Keratinocyte (primary cell): ENCODE measurements around the gene B4GALT2. TPM values are rescaled to one million over a fixed set of nuclear protein-coding genes. Genes with fewer than 3 reads are reported as not detected.

ENCODE experiments used
- DNase-seq: peaks from one replicate; pipeline ENCODE4 v3.0.0-alpha.2; 2011; ENCODE audit warnings: low read depth, missing footprints, low spot score
- FAIRE-seq: peaks from 2 replicates; lab custom pipeline; 2011; peaks lifted over from hg19 to GRCh38; lab: Jason Lieb, UNC
- H2AFZ ChIP-seq: 2 replicates; pipeline ENCODE4 v1.6.0; 2012; ENCODE audit warnings: low read length, control low read depth, inconsistent platforms; ENCODE audit not compliant: control insufficient read depth
- H3K27ac ChIP-seq: 2 replicates; pipeline ENCODE4 v1.5.1; 2011; ENCODE audit warnings: low read length; ENCODE audit not compliant: control insufficient read depth, insufficient read depth
- H3K27me3 ChIP-seq: 3 replicates; pipeline ENCODE4 v1.6.0; 2011; ENCODE audit warnings: low read length; ENCODE audit not compliant: control insufficient read depth, insufficient read depth; ENCODE audit errors: extremely low read depth
- H3K36me3 ChIP-seq, 2 experiments: 2 replicates in 1 of 2; 3 replicates in 1 of 2; pipeline ENCODE4 v1.5.1; 2011; ENCODE audit warnings: low read length in 2 of 2, mild to moderate bottlenecking in 1 of 2; ENCODE audit not compliant: control insufficient read depth in 2 of 2, insufficient read depth in 2 of 2; ENCODE audit errors: extremely low read depth in 1 of 2
- H3K4me1 ChIP-seq: 3 replicates; pipeline ENCODE4 v1.5.1; 2011; ENCODE audit warnings: low read length; ENCODE audit not compliant: control insufficient read depth, insufficient read depth; ENCODE audit errors: extremely low read depth
- H3K4me2 ChIP-seq: 3 replicates; pipeline ENCODE4 v1.6.0; 2011; ENCODE audit warnings: low read depth, low read length; ENCODE audit not compliant: control insufficient read depth, insufficient read depth; ENCODE audit errors: extremely low read depth
- H3K4me3 ChIP-seq, 3 experiments: fragments of 200-600 bp in 1 of 3; sonication (generic) in 1 of 3; 2 replicates in 2 of 3; 3 replicates in 1 of 3; pipeline ENCODE4 v1.5.1; 2011 to 2016; ENCODE audit warnings: low read length in 3 of 3, mild to moderate bottlenecking in 3 of 3, control low read depth in 2 of 3, inconsistent platforms in 1 of 3, low read depth in 1 of 3, mixed read lengths in 1 of 3, mixed run types in 1 of 3, moderate library complexity in 1 of 3; ENCODE audit not compliant: control insufficient read depth in 2 of 3, insufficient read depth in 2 of 3; ENCODE audit errors: extremely low read depth in 1 of 3
- H3K79me2 ChIP-seq: 2 replicates; pipeline ENCODE4 v1.6.0; 2012; ENCODE audit warnings: low read length; ENCODE audit not compliant: control insufficient read depth, insufficient read depth
- H3K9ac ChIP-seq: 3 replicates; pipeline ENCODE4 v1.6.0; 2011; ENCODE audit warnings: low read length; ENCODE audit not compliant: control insufficient read depth, insufficient read depth; ENCODE audit errors: extremely low read depth
- H3K9me1 ChIP-seq: 3 replicates; pipeline ENCODE4 v1.6.0; 2011; ENCODE audit warnings: low read length; ENCODE audit not compliant: control insufficient read depth, insufficient read depth; ENCODE audit errors: extremely low read depth
- H3K9me3 ChIP-seq: 2 replicates; pipeline ENCODE4 v1.5.1; 2012; ENCODE audit warnings: low read depth, low read length; ENCODE audit not compliant: control insufficient read depth
- H4K20me1 ChIP-seq: 3 replicates; pipeline ENCODE4 v1.6.0; 2011; ENCODE audit warnings: low read length; ENCODE audit not compliant: control insufficient read depth, insufficient read depth; ENCODE audit errors: extremely low read depth
- EZH2 ChIP-seq: IDR thresholded peaks from one replicate; pipeline ENCODE4 v1.6.1; 2012; ENCODE audit warnings: inconsistent platforms, mild to moderate bottlenecking, low read length, moderate library complexity
- dilution Hi-C: fragments of 300-500 bp; cut with MboI; formaldehyde crosslinking; loops from one replicate; pipeline ENCODE4 v1.7.0; 2020; ENCODE audit warnings: low sequenced_read_pairs; ENCODE audit not compliant: extremely low pct_ligation_motif_present
- polyA plus RNA-seq, 5 experiments: library from polyadenylated mRNA; depleted of rRNA in 3 of 5; stranded (reverse) in 3 of 5; stranded (forward) in 1 of 5; unstranded in 1 of 5; fragments of >200 nt; gene quantifications; 1 replicate in 1 of 5; 2 replicates in 3 of 5; 3 replicates in 1 of 5; pipeline versions ENCODE4 v1.2.1 to v1.2.3, GENCODE V29; 2011 to 2012; ENCODE audit warnings: missing spikeins in 2 of 5, low read depth in 1 of 5, low replicate concordance in 1 of 5
- TF ChIP-seq, protein P1 (sequence below), 3 experiments: IDR thresholded peaks in 1 of 3; conservative IDR thresholded peaks in 1 of 3; optimal IDR thresholded peaks in 1 of 3; 2 replicates in 2 of 3; 3 replicates in 1 of 3; pipeline versions ENCODE3 to v1.5.1; 2011; ENCODE audit warnings: low read length in 3 of 3, mild to moderate bottlenecking in 3 of 3, moderate library complexity in 2 of 3, control low read depth in 1 of 3, inconsistent platforms in 1 of 3; ENCODE audit not compliant: insufficient read depth in 2 of 3; ENCODE audit errors: extremely low read depth in 1 of 3

B4GALT2 gene
- polyA plus RNA-seq, 1 donor (not counting 4 experiments of a cell fraction or from before 2014, with no cell fraction given), result 39.6 TPM

- peak within 1 kb of the TSS; percentile 95 for H3K4me2 ChIP-seq
- H3K4me3 ChIP-seq, result peak within 1 kb of the TSS; percentile 90 to 99 (median 93)
- no peaks in the 10 kb centered on the region for H3K9me3 ChIP-seq
- peak within 1 kb of the TSS; percentile 85 for H2AFZ ChIP-seq
- H3K4me1 ChIP-seq, result peaks cover 40% of the 10 kb centered on the region
- no peaks in the 10 kb centered on the region for H4K20me1 ChIP-seq
- peak within 1 kb of the TSS; percentile 74 for H3K27ac ChIP-seq
- peak; percentile 53 for DNase-seq
- H3K36me3 ChIP-seq, result peaks cover 30 to 32% of the 10 kb centered on the region in 2 experiments
- FAIRE-seq, result no peak
- H3K9ac ChIP-seq, result peak within 1 kb of the TSS; percentile 87
- TF ChIP-seq, protein P1, sequence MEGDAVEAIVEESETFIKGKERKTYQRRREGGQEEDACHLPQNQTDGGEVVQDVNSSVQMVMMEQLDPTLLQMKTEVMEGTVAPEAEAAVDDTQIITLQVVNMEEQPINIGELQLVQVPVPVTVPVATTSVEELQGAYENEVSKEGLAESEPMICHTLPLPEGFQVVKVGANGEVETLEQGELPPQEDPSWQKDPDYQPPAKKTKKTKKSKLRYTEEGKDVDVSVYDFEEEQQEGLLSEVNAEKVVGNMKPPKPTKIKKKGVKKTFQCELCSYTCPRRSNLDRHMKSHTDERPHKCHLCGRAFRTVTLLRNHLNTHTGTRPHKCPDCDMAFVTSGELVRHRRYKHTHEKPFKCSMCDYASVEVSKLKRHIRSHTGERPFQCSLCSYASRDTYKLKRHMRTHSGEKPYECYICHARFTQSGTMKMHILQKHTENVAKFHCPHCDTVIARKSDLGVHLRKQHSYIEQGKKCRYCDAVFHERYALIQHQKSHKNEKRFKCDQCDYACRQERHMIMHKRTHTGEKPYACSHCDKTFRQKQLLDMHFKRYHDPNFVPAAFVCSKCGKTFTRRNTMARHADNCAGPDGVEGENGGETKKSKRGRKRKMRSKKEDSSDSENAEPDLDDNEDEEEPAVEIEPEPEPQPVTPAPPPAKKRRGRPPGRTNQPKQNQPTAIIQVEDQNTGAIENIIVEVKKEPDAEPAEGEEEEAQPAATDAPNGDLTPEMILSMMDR (optimal IDR thresholded peaks at IDR 0.05 in 1 of 3, IDR thresholded peaks at IDR 0.05 in 1 of 3, conservative IDR thresholded peaks at IDR 0.05 in 1 of 3; ENCODE audit: extremely low read depth in 1 of 3, insufficient read depth in 2 of 3, low read length in 3 of 3), result no peak
- TF ChIP-seq EZH2, result no peak
- dilution Hi-C loops, result no loop called here
- H3K9me1 ChIP-seq, result peaks cover 5% of the 10 kb centered on the region
- no peaks in the 10 kb centered on the region for H3K27me3 ChIP-seq
- H3K79me2 ChIP-seq, result peaks cover 46% of the 10 kb centered on the region
These were observed 4.4 kb upstream of the B4GALT2 start, which contains the start of gene ATP6V0B for GRCh38 chr1:43974443-43975248. ATP6V0B (plus strand) TSS chr1:43974960; CDS start chr1:43975041, 81 bp downstream.

DNA sequence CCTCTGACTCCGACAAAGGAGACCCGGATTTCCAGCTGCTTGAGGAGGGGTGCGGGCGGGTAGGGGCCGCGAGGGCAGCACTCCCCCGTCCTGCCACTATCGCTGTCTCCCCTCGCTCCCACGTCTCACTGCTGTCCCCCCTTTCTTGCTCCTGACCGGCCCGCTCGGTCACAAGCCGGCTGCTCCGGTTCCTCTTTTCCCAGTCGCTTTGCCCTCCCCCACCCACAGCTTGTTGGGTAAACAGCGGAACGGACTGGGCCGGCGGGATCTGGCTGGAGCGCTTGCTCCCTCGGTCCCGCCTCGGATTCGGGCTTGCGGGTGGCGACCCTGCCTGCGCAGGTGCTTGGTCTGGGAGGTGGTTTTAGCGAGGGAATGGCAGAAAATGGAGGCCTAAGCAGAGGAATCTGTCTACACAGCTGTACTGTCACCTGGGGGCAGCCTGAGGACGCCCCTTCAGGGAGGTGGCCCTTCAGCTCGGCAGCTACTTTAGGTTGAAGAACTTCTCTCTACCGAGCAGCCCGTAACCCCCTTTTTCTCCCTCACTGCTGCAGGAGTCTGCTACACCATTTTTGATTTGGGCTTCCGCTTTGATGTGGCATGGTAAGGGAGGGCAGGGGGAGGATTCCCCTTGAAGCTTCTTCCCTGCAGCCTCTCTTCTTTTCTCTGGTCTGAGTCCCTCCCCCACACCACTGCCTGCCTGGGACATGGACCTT is 3.6 kb upstream of the B4GALT2 start:
- Histone ChIP-seq H3K9me3 (no peaks in the 10 kb centered on the region), H3K9me1 (peaks cover 5% of the 10 kb centered on the region), H3K27ac (peak overlapping the region; percentile 74), H3K27me3 (no peaks in the 10 kb centered on the region), H2AFZ (no peak overlapping the region), H3K36me3 (peaks cover 30 to 32% of the 10 kb centered on the region in 2 experiments), H3K4me1 (peaks cover 45% of the 10 kb centered on the region), H3K4me2 (peak overlapping the region; percentile 95), H3K4me3 (peak overlapping the region; percentile 90 to 99 (median 93)), H3K79me2 (peaks cover 46% of the 10 kb centered on the region), H3K9ac (peak overlapping the region; percentile 87), H4K20me1 (no peaks in the 10 kb centered on the region)
- DNase-seq (no peak), FAIRE-seq (peak; percentile 34)
- TF ChIP-seq, protein P1 (optimal IDR thresholded peaks at IDR 0.05 in 1 of 3, IDR thresholded peaks at IDR 0.05 in 1 of 3, conservative IDR thresholded peaks at IDR 0.05 in 1 of 3; ENCODE audit: extremely low read depth in 1 of 3, insufficient read depth in 2 of 3, low read length in 3 of 3), result no peak
- no peak for TF ChIP-seq EZH2
- dilution Hi-C loops, result no loop called here
